Panc1 (cell line): Measurements from ENCODE around the gene AKT1S1. TPM values are rescaled to one million over a fixed set of nuclear protein-coding genes. Genes with fewer than 3 reads are reported as not detected.

ENCODE experiments used
- ATAC-seq: fragments of 200-7000 bp; cut with Tn5 transposase; 2 replicates; pipeline ENCODE4 v1.9.1; 2020; ENCODE audit warnings: mild to moderate bottlenecking, moderate library complexity
- BruUV-seq: library from RNA; stranded (reverse); fragments of 400-500 nt; replicated peaks from 2 replicates; lab custom pipeline; 2021; lab: Mats Ljungman, UMichigan
- CTCF ChIA-PET: fragments of 300-600 bp; sonication (Branson Sonifier 250); formaldehyde crosslinking; loops from one replicate; lab custom pipeline; 2022; ENCODE audit warnings: antibody characterized with exemption; lab: Charles Lee
- POLR2A ChIA-PET: fragments of 300-600 bp; sonication (Branson Sonifier 250); formaldehyde crosslinking; loops from one replicate; lab custom pipeline; 2022; ENCODE audit warnings: antibody characterized with exemption; lab: Charles Lee
- DNase-seq: peaks from one replicate; pipeline ENCODE4 v3.0.0-alpha.2; 2010; ENCODE audit warnings: low read depth, low spot score
- H3K27ac ChIP-seq: 2 replicates; pipeline ENCODE4 v1.5.1; 2011; ENCODE audit warnings: mild to moderate bottlenecking, low read length, inconsistent platforms
- H3K27me3 ChIP-seq: fragments of 200-500 bp; sonication (Bioruptor generic); 2 replicates; pipeline ENCODE4 v1.6.0; 2014; ENCODE audit warnings: low read length, inconsistent platforms; ENCODE audit not compliant: control insufficient read depth, insufficient read depth
- H3K36me3 ChIP-seq: fragments of 200-500 bp; sonication (Bioruptor generic); 2 replicates; pipeline ENCODE4 v1.5.1; 2014; ENCODE audit warnings: inconsistent platforms, mild to moderate bottlenecking, low read length, moderate library complexity; ENCODE audit not compliant: control insufficient read depth, insufficient read depth
- H3K4me1 ChIP-seq: 2 replicates; pipeline ENCODE4 v1.5.1; 2011; ENCODE audit warnings: inconsistent platforms, mild to moderate bottlenecking, low read length, moderate library complexity; ENCODE audit not compliant: control insufficient read depth, insufficient read depth
- H3K4me3 ChIP-seq, 2 experiments: 2 replicates each; pipeline ENCODE4 v1.5.1; 2011 to 2012; ENCODE audit warnings: low read depth in 2 of 2, low read length in 2 of 2, mild to moderate bottlenecking in 2 of 2, inconsistent platforms in 1 of 2, moderate library complexity in 1 of 2
- H3K9me3 ChIP-seq: fragments of 200-500 bp; sonication (Bioruptor generic); 2 replicates; pipeline ENCODE4 v1.5.1; 2014; ENCODE audit warnings: low read depth, mild to moderate bottlenecking, inconsistent platforms, low read length, moderate library complexity; ENCODE audit not compliant: control insufficient read depth, insufficient read depth
- CTCF ChIP-seq: fragments of 450-650 bp; IDR thresholded peaks from 2 replicates; pipeline ENCODE4 v1.5.1; 2017; ENCODE audit warnings: mild to moderate bottlenecking
- POLR2AphosphoS5 ChIP-seq: IDR thresholded peaks from 2 replicates; pipeline ENCODE4 v1.6.1; 2012; ENCODE audit warnings: mild to moderate bottlenecking, low read depth, low read length, moderate library complexity
- REST ChIP-seq, 2 experiments: IDR thresholded peaks; 2 replicates each; pipeline ENCODE4 v1.6.1; 2011 to 2012; ENCODE audit warnings: low read depth in 2 of 2, control low read depth in 1 of 2, low read length in 1 of 2, mild to moderate bottlenecking in 1 of 2, moderate library complexity in 1 of 2; ENCODE audit not compliant: insufficient read depth in 1 of 2
- SIN3A ChIP-seq: IDR thresholded peaks from 2 replicates; pipeline ENCODE4 v1.6.1; 2012; ENCODE audit warnings: low read depth, mild to moderate bottlenecking, low read length, moderate library complexity, borderline replicate concordance; ENCODE audit not compliant: insufficient read depth
- TCF7L2 ChIP-seq: IDR thresholded peaks from 2 replicates; pipeline ENCODE4 v1.6.1; 2011; ENCODE audit warnings: mild to moderate bottlenecking, low read depth, low read length, inconsistent platforms
- in situ Hi-C: cut with HindIII; loops from 2 replicates; pipeline ENCODE4 v1.10.0; 2016; ENCODE audit warnings: low sequenced_read_pairs, low pct_unique_long_range_greater_than_20kb
- intact Hi-C: fragments of 100-400 bp; cut with micrococcal nuclease; formaldehyde crosslinking; loops from one replicate; pipeline ENCODE4 v1.10.0; 2022; ENCODE audit not compliant: unreplicated experiment
- total RNA-seq: library from RNA; stranded (reverse); gene quantifications from one replicate; pipeline ENCODE4 v1.2.1, GENCODE V29; 2021; ENCODE audit not compliant: unreplicated experiment

AKT1S1 gene
- total RNA-seq, 1 experiment from 2014 or later = 92.8 TPM

GRCh38 chr19:49896863-49897621 is 19.9 kb upstream of the AKT1S1 start, which contains the start of gene IL4I1:
Gene IL4I1 (minus strand): TSS chr19:49896887. CDS start chr19:49896160, 727 bp downstream.
- in situ Hi-C loops (no loop called here), intact Hi-C loops (no loop called here)
- Histone ChIP-seq H3K4me1 (peaks cover 10% of the 10 kb centered on the region), H3K9me3 (no peaks in the 10 kb centered on the region), H3K27ac (peak within 1 kb of the TSS; percentile 65; the same call in 1 of the 2 replicates), H3K36me3 (no peaks in the 10 kb centered on the region), H3K27me3 (no peaks in the 10 kb centered on the region), H3K4me3 (peak within 1 kb of the TSS in 1 of 2 experiments; percentile 11; a peak in 1 of 4 replicates)
- no TSS peak for BruUV-seq
- POLR2A ChIA-PET = interaction anchor here (0.6 kb wide), 1 partner anchor 9 kb away, joined by 4 read pairs; no protein-coding TSS in a partner anchor
- no peak for TF ChIP-seq SIN3A
- no peak for TF ChIP-seq POLR2AphosphoS5
- no peak for TF ChIP-seq TCF7L2
- no peak for TF ChIP-seq CTCF
- no peak for TF ChIP-seq REST (IDR thresholded peaks at IDR 0.05; ENCODE audit: insufficient read depth in 1 of 2, low read depth in 2 of 2, low read length in 1 of 2)
- DNase-seq (no peak), ATAC-seq (peak; percentile 40)
- CTCF ChIA-PET = no interaction called here

- ChIA-PET CTCF (no interaction called here), POLR2A (no interaction called here)
- TF ChIP-seq POLR2AphosphoS5 = no peak
- DNase-seq (no peak), ATAC-seq (no peak)
- intact Hi-C loops = no loop called here
- Histone ChIP-seq H3K36me3 (no peaks in the 10 kb centered on the region), H3K9me3 (no peaks in the 10 kb centered on the region), H3K4me3 (no peak overlapping the region), H3K27me3 (no peaks in the 10 kb centered on the region), H3K27ac (no peak overlapping the region), H3K4me1 (peaks cover 10% of the 10 kb centered on the region)
- BruUV-seq = no TSS peak
- in situ Hi-C loops = no loop called here
Measured at GRCh38 chr19:49895566-49896297, 18.6 kb upstream of the AKT1S1 start.
